NT2/D1 (cell line): ENCODE results near the gene LRRC26.
A peak's percentile ranks its signal among the peaks of the same experiment; 100 is the strongest.

ENCODE experiments used
- DNase-seq: peaks from one replicate; pipeline ENCODE4 v3.0.0-alpha.2; 2011; ENCODE audit warnings: low read depth, low spot score
- H3K27me3 ChIP-seq: 2 replicates; pipeline ENCODE4 v1.6.0; 2011; ENCODE audit warnings: mild to moderate bottlenecking; ENCODE audit not compliant: insufficient read length, insufficient read depth
- H3K36me3 ChIP-seq: 2 replicates; pipeline ENCODE4 v1.6.1; 2011; ENCODE audit warnings: mild to moderate bottlenecking, low read length, mixed read lengths; ENCODE audit not compliant: insufficient read depth, insufficient read length
- H3K4me1 ChIP-seq: 2 replicates; pipeline ENCODE4 v1.5.1; 2011; ENCODE audit not compliant: insufficient read depth, insufficient read length
- H3K4me3 ChIP-seq: 2 replicates; pipeline ENCODE4 v1.5.1; 2011; ENCODE audit warnings: low read depth; ENCODE audit not compliant: insufficient read length
- H3K9ac ChIP-seq: 2 replicates; pipeline ENCODE4 v1.6.0; 2011; ENCODE audit warnings: low read depth; ENCODE audit not compliant: insufficient read length
- H3K9me3 ChIP-seq: 2 replicates; pipeline ENCODE4 v1.5.1; 2011; ENCODE audit warnings: mild to moderate bottlenecking, low read length; ENCODE audit not compliant: insufficient read depth
- SUZ12 ChIP-seq: IDR thresholded peaks from 2 replicates; pipeline ENCODE4 v1.6.1; 2011; ENCODE audit not compliant: insufficient read length, insufficient read depth; ENCODE audit errors: extremely low read depth
- YY1 ChIP-seq: IDR thresholded peaks from 2 replicates; pipeline ENCODE4 v1.6.1; 2011; ENCODE audit not compliant: insufficient read length, insufficient read depth
- ZNF274 ChIP-seq: IDR thresholded peaks from 2 replicates; pipeline ENCODE4 v1.6.1; 2011; ENCODE audit warnings: mild to moderate bottlenecking, low read depth, low read length

LRRC26 gene

DNA sequence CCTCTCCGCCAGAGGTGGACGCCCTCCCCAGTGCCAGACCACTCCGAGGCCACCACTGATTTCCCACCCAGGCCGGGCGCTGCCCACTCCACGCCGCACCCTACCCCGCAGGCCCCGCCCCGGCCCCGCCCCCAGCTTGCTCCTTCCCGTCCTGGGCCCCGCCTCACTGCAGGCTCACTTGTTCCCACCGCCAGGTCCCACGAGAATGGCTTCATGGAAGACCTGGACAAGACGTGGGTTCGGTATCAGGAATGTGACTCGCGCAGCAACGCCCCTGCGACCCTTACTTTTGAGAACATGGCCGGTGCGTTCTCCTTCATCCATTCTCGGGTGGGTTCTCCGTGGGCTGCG lies 6.5 kb downstream of the LRRC26 start:
- H3K4me3 ChIP-seq: peak overlapping the region; percentile 55
- TF ChIP-seq SUZ12: no peak
- no peak for TF ChIP-seq ZNF274
- no peak for TF ChIP-seq YY1
- peaks cover 96% of the 10 kb centered on the region for H3K27me3 ChIP-seq
- H3K36me3 ChIP-seq: no peaks in the 10 kb centered on the region
- H3K4me1 ChIP-seq: peaks cover 26% of the 10 kb centered on the region
- no peaks in the 10 kb centered on the region for H3K9me3 ChIP-seq
- H3K9ac ChIP-seq: peak overlapping the region; percentile 74
- no peak for DNase-seq

DNA sequence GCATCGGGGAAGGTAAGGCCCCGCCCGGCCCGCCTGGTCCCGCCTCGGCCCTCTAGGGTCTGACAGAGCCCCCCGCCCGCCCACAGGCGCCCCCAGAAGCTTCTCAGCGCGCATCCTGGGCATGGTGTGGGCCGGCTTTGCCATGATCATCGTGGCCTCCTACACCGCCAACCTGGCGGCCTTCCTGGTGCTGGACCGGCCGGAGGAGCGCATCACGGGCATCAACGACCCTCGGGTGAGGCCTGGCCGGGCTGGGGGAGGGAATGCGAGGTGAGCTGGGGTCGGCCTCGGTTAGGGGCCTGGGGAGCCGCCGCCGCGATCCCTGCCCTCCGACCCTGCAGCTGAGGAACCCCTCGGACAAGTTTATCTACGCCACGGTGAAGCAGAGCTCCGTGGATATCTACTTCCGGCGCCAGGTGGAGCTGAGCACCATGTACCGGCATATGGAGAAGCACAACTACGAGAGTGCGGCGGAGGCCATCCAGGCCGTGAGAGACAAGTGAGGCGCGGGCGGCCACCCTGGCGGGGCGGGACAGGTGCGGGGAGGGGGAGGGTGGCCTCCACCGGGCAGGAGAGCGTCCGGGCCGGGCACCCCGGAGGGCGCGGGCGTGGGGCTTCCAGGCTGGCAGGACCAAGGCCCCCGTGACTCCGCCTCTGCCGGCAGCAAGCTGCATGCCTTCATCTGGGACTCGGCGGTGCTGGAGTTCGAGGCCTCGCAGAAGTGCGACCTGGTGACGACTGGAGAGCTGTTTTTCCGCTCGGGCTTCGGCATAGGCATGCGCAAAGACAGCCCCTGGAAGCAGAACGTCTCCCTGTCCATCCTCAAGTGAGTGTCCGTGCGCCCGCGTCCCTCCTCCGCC lies 7.1 kb downstream of the LRRC26 start:
- H3K27me3 ChIP-seq: peaks cover 96% of the 10 kb centered on the region
- no peaks in the 10 kb centered on the region for H3K9me3 ChIP-seq
- H3K36me3 ChIP-seq: no peaks in the 10 kb centered on the region
- no peak for DNase-seq
- H3K9ac ChIP-seq: peak overlapping the region; percentile 74
- no peak for TF ChIP-seq SUZ12
- no peak for TF ChIP-seq ZNF274
- TF ChIP-seq YY1: no peak
- peak overlapping the region; percentile 55 for H3K4me3 ChIP-seq
- peaks cover 30% of the 10 kb centered on the region for H3K4me1 ChIP-seq

DNA sequence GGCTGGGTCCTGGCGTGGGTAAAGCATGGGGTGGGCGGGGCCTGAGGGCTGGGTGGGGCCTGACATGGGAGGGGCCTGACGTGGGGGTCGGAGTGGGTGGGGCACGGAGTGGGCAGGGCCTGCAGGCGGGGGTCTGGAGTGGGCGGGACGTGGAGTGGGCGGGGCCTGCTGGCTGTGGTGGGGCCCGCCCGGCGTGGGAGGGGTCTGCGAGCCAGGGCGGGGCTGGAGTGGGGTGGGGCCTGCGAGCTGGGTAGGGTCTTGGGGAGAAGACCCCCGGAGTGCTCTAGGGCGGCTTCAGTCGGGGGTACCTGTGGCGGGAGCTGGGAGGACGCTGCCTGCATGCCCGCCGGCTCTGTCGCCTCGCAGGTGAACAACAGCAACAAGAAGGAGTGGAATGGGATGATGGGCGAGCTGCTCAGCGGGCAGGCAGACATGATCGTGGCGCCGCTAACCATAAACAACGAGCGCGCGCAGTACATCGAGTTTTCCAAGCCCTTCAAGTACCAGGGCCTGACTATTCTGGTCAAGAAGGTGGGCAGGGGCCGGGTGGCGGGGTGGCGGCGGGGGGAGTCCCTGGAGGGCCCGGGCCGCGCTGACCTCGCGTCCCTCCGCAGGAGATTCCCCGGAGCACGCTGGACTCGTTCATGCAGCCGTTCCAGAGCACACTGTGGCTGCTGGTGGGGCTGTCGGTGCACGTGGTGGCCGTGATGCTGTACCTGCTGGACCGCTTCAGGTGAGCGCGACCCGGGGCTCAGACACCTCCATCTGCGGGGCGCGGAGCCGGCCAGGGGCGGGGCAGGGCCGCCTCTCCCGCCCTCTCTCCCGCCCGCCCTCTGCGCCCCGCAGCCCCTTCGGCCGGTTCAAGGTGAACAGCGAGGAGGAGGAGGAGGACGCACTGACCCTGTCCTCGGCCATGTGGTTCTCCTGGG lies 8.0 kb downstream of the LRRC26 start:
- no peak for DNase-seq
- no peaks in the 10 kb centered on the region for H3K36me3 ChIP-seq
- H3K27me3 ChIP-seq: peaks cover 94% of the 10 kb centered on the region
- H3K9ac ChIP-seq: peak overlapping the region; percentile 42
- TF ChIP-seq ZNF274 (no peak), SUZ12 (no peak), YY1 (no peak)
- H3K4me3 ChIP-seq: peak overlapping the region; percentile 42
- H3K9me3 ChIP-seq: no peaks in the 10 kb centered on the region
- H3K4me1 ChIP-seq: peaks cover 34% of the 10 kb centered on the region

DNA sequence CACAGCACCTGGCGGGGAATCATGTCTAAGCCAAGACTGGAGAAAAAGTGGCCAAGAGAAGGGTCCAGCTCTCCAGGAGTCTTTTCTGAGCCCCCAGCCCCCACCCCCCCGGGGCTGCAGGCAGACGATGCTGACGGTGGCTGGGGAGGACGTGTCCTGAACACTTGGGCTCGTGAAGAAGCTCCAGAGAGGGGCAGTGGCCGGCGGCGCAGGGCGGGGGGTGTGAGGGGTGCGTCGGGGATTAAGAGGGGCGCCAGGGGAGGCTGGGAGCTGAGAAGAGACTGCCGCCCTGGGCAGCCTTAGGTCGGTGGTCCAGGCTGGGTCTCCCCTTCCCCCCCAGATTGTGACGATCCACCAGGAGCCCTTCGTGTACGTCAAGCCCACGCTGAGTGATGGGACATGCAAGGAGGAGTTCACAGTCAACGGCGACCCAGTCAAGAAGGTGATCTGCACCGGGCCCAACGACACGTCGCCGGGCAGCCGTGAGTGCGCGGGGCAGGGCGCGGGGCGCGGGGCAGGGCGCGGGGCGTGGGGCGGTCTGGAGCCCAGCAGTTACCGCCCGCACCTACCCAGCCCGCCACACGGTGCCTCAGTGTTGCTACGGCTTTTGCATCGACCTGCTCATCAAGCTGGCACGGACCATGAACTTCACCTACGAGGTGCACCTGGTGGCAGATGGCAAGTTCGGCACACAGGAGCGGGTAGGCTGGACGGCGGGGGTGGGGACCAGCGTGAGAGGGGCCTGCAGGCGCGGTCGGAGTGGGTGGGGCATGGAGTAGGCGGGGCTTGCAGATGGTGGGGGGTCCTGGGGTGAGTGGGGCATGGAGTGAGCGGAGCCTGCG lies 8.9 kb downstream of the LRRC26 start:
- Histone ChIP-seq H3K4me1 (peaks cover 40% of the 10 kb centered on the region), H3K27me3 (peaks cover 94% of the 10 kb centered on the region), H3K9me3 (no peaks in the 10 kb centered on the region), H3K4me3 (no peak overlapping the region), H3K9ac (no peak overlapping the region), H3K36me3 (no peaks in the 10 kb centered on the region)
- TF ChIP-seq YY1: no peak
- no peak for TF ChIP-seq ZNF274
- TF ChIP-seq SUZ12: no peak
- DNase-seq: no peak

DNA sequence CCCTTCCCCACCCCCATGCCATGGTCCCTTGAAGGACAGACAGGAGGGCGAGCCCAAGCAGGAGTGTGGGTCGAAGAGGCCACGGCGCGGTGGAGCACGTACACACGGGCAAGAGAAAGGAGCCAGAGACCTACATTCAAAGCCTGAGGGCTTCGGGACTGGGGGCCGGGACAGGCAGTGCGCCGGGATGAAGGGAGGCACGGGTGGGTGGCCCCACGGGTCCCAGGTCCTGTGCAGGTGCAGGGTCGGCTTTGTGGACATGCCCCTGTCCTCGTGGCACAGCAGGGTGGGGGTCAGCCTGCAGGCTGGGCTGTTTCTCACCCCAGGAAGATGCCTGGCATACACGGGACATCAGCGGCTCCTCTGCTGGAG lies 9.8 kb downstream of the LRRC26 start:
- TF ChIP-seq ZNF274 (no peak), YY1 (no peak)
- no peaks in the 10 kb centered on the region for H3K9me3 ChIP-seq
- H3K36me3 ChIP-seq: no peaks in the 10 kb centered on the region
- DNase-seq: no peak
- H3K4me3 ChIP-seq: no peak overlapping the region
- H3K4me1 ChIP-seq: peaks cover 40% of the 10 kb centered on the region
- no peak overlapping the region for H3K9ac ChIP-seq
- peaks cover 94% of the 10 kb centered on the region for H3K27me3 ChIP-seq

DNA sequence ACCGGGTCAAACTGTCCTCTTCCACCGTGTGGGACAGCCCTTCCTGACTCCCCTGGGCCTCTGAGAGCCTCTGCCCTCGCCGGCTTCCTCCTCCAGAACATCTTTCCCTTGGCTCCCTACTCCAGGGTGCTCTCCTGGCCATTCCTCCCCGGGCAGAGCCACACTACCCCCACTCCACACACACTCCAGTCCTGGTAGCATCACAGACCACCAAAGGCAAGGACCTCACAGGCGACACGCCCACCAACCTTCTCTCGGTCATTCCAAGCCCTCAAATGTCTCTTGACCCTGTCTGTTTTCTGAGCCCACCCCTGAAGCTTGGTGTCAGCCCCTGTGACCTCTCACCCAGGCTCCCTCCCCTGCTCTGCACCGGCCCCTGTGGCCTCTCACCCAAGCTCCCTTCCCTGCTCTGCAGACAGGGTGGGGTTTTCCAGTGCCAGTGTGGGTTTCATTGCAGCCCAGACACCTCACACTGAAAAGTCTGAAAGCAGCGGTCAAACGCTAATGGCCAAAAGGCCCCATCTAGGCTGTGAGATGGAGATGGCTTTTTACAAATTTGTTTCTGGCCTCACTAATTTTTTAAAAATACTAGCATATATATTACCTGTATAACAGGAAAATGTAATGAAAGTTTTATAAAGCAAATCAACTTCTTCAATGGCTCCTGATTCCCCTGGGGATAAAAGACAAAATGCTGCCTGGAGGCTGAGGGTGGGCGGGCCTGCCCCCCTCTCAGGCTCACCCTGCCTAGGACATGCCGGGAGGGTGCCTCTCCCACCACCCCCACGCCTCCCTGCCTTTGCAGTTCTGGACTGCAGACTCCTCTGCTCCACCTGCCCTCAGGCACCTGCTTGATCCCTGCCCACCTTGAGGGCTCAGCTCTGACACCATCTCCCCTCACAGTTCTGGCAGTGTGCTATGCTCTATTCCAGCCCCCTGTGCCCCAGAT lies 10.5 kb downstream of the LRRC26 start:
- H3K9ac ChIP-seq: peak overlapping the region; percentile 50
- H3K36me3 ChIP-seq: no peaks in the 10 kb centered on the region
- no peaks in the 10 kb centered on the region for H3K9me3 ChIP-seq
- TF ChIP-seq SUZ12 (no peak), YY1 (no peak), ZNF274 (no peak)
- no peak for DNase-seq
- H3K4me3 ChIP-seq: no peak overlapping the region
- peaks cover 93% of the 10 kb centered on the region for H3K27me3 ChIP-seq
- peaks cover 40% of the 10 kb centered on the region for H3K4me1 ChIP-seq
